ENCODE data around the gene MFSD6.
"Not testable (repeated sequence)": the region's sequence is repeated elsewhere in the genome, so short reads cannot be mapped to it uniquely, and the experiment has no call there.

Gene MFSD6

GRCh38 chr2:190405070-190405469 is 3.1 kb upstream of the MFSD6 start:
- DNase-seq: no peak

DNA sequence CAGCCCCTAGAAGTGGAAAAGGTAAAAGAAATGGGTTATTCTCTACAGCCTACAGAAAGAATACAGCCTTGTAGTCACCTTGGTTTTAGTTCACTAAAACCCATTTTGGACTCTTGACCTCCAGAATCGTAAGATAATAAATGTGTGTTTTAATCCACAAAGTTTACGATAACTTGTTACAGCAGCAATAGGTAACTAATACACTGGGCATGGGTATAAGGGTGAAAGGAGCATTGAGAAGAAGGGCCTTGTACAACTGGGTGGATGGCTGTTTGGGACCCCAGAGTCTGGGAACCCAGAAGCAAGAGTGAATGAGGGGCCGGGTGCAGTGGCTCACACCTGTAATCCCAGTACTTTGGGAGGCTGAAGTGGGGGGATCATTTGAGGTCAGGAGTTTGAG is 2.2 kb upstream of the MFSD6 start:
- no peak for DNase-seq

GRCh38 chr2:190406805-190407204 is 1.4 kb upstream of the MFSD6 start:
- DNase-seq: no peak

GRCh38 chr2:190407246-190407661 is 901 bp upstream of the MFSD6 start:
- DNase-seq: peak in 3 of 58 donors; percentile 42 to 54 (median 46)

- DNase-seq: peak in 54 of 58 donors; percentile 16 to 86 (median 68)
Measured at GRCh38 chr2:190408538-190409271, 550 bp downstream of the MFSD6 start.

DNA sequence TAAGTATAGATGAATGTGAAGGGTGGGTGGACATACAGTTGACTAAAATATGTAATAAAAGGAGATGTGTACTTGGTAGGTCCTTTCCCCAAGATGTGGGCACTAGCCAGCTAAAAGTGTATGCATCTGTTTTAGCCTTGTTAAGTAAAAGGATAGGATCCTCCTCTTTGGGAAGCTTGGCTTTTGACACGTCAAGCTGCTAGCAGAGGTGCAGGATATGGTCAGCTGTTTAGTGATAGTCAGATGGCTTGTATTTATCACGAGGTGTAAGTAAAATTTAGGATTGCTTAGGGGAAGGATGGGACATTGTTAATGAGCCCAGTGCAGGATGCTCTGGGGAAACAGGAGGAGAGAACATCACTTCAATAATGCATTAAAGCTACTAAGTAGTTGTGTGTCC is 1.5 kb downstream of the MFSD6 start:
- DNase-seq: peak in 2 of 58 donors; percentile 4 to 34

DNA sequence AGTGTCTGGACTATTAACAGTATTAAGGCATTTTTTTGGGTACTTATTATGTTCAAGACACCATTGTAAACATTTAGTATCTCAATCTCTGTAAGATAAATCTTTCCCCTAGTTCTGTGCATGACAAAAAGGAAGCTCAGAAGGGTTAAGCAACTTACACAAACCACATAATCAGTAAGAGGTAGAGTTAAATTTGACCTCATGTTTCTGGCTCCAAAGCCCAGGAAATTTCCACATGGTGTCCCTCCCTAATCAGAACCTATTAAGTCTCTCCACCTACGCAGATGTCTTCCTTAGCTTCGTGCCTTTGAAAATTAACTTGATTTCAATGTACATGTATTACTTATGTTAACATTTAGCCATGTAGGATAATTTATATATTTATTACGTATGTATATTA is 2.0 kb downstream of the MFSD6 start:
- DNase-seq: no peak

DNA sequence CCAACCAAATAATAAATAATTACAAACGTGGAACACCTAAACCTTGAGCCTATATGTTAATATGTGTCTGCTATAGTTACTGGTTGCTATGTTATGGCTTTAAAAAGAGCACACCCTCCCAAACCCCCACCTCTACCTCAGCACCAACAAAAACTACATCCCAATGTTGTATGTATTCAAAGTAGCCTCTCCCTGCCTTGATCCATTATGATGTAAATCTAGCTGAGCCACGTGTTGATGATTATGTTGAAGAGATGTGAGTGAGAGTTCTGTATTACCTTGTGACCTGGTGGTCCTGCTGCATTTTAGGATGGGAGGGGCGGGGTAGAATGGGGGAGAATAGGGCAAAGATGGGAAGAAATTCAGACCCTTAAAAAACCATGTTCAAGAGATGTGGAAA is 4.8 kb downstream of the MFSD6 start:
- no peak for DNase-seq

GRCh38 chr2:190413421-190413820 is 5.3 kb downstream of the MFSD6 start:
- peak in 4 of 58 donors; percentile 3 to 14 (median 4) for DNase-seq

- no peak for DNase-seq
Measured at GRCh38 chr2:190415251-190415650, 7.1 kb downstream of the MFSD6 start.

DNA sequence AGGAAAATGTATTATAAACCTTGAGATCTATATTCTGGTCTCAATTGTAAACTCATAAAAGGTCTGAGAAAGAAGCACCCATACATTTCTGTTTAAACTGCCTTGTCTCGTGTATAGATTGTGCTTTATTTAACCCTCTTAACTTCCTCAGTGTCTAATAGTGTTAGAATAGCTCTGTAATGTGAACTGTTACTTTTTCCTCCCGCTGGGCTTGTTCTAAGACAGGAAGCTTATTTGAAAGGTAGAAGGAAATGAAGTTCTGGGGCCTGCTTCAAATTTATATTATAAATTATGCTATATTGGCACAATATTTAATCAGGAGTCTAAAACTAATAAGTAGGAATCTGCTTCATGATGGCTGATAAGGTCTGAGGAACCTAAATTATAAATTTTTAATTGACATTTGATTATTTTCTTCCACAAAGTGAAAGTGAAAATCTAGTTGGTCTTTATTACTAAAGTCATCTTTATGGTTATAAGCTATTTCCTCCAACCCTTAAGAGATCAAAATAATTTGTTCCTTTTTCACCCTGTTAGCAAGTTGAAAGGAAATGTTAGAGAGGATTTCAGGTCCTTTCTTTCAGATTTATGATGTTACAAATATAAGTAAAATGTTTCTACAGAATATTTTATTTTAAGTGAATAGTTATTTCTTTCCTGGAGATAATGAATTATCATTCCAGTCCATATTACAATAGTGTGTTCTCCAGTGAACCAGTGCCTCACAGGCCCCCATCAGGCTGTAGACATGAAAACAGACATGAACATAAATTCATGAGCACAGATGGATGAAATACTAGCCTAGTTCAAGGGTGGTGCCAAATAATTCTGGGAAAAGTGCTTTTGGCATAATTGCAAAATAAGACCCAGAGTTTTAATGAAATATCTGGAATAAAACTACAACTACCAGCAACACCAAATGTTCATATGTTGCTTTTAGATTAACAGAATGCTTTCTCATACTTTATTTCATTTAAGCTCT is 7.9 kb downstream of the MFSD6 start:
- DNase-seq: no peak

DNA sequence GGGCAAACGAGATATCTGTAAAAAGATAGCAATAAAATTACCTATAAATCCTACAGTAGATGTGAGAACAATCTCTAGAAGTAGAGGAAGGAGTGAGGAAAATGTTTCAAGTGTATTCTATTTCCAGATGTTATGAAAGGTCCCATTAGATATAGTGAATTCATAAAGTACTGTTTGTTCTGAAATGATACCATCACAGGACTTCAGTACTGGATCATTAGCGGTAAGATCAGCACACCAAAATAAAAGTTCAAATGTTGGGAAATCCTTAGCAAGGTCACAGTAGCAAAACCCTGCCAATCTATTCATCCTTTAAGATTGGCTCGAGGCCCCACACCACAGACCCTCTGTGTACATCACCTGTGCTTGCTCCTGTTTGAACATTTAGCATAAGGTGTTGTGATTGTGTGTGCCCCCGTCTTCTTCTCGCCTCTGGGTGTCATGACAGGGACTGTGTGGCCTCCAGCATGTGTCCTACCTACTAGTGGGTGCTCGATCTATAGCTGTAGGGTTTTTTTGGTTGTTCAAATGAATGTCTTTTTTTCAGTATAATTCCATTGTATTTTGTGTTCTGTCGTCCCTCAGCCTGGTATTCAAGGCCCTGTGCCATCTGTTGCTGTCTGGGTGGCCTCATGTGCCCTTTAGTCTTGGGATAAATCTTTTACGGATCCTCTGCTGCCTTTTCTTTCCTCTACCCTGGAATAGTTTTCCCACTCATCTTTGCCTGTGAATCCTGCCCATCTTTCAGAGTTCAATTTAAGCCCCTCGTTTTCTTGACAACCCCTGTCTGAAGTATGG is 9.1 kb downstream of the MFSD6 start:
- DNase-seq: no peak

- no peak for DNase-seq
Measured at GRCh38 chr2:190418727-190419126, 10.6 kb downstream of the MFSD6 start.

DNA sequence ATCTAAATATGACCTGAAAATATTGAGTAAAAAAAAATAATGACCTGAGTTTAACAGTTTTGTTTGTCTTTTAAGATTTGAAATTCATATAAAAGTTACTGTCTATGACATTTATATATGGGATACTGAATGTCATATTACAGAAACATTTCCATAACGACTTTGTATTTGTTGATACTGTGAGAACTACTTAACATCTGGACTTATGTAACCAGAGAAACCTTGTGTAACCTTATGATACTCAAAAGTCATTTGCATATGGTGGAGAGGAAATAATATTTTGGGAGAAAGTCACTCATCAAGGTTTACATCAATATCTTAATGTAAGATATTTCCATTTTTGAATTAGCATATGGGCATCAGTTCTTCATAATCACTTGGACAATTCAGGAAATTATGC is 12.6 kb downstream of the MFSD6 start:
- no peak for DNase-seq

- DNase-seq: no peak
Measured at GRCh38 chr2:190425221-190425866, 17.2 kb downstream of the MFSD6 start.

DNA sequence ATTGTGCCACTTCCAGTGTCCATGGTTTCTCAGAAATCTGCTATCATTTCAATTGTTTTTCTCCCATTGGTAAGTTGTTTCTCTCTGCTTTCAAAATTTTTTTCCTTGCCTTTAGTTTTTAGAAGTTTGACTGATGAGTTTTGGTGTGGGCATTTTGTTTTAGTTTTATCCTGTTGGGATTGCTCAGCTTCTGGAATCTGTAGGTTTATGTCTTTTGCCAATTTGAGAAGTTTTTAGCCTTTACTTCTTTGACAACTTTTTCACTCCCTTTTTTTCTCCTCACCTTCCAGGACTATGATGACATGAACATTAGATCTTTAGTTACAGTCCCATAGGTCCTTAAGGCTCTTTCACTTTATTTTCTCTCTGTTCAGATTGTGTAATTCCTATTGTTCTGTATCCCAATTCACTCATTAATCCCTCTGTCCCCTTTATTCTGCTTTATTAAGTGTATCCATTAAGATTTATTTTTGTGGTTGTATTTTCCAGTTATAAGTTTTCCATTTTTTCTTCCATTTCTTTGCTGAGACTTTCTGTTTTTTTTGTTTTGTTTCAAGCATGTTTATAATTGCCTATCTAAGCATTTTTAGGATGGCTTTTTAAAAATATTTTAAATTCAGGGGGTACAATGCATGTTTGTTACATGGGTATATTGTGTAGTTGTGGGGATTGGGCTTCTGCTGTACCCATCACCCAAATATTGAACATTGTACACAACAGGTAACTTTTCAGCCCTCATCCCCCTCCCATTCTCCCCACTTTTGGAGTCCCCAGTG is 17.9 kb downstream of the MFSD6 start:
- DNase-seq: no peak

DNA sequence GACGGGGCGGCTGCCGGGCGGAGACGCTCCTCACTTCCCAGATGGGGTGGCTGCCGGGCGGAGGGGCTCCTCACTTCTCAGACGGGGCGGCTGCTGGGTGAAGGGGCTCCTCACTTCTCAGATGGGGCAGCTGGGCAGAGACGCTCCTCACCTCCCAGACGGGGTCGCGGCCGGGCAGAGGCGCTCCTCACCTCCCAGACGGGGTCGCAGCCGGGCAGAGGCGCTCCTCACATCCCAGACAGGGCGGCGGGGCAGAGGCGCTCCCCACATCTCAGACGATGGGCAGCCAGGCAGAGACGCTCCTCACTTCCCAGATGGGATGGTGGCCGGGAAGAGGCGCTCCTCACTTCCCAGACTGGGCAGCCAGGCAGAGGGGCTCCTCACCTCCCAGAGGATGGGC is 22.7 kb downstream of the MFSD6 start:
- DNase-seq: not testable (repeated sequence)

- no peak for DNase-seq
Measured at GRCh38 chr2:190431907-190432306, 23.8 kb downstream of the MFSD6 start.

DNA sequence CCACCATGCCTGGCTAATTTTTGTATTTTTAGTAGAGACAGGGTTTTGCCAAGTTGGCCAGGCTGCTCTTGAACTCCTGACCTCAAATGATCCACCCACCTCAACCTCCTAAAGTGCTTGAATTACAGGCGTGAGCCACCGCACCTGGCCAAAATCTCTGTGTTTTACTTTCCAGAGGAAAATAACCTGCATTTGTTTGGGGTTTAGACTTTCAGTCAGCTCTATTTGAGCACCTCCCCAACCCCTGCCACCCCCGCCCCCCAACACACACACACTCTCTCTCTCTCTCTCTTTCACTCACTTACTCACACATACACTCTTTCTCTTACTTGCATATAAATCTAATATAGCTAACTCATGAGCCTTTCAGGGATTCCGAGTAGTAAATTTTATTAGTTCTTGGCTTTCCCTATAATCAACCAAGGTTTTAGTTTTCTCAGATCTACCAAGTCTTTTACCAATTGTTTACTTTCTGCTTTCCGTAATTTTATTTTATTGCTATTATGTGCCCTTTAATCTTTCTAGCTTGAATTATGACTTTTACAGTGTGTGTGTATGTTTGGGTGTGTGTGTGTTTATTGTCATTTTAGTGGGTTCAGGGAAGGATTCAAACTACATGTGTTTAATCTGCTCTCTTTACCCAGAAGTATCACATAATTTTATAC is 24.5 kb downstream of the MFSD6 start:
- no peak for DNase-seq
